ENCODE data around the gene SLK. TPM values are rescaled to one million over a fixed set of nuclear protein-coding genes. Genes with fewer than 3 reads are reported as not detected.

Gene SLK
- polyA plus RNA-seq, 1 of the 3 experiments (the other 2 are of a cell fraction), result 4.0 TPM

DNA sequence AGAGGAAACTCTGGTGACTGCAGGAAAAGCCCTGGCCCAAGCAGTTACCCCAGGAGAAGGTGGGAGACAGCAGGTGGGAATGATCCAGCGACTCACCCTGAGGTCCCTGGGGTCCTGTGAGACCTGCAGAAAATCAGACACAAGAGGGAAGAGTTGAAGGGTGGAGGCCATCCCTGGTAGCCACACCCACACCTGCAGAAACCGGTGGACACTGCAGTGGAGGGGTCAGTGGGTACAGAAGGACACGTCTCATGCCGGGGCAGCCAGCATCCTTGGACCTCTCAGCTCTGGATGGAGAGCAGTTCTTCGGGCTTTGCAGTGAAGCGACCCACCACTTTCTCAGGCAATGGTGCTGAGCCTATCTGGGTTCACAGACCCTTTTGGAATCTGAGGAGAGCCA is 79.7 kb downstream of the SLK start:
- DNase-seq, result no peak
- Histone ChIP-seq H3K4me2 (no peak overlapping the region), H3K9ac (no peak overlapping the region), H3K4me1 (ENCODE audit: control insufficient read depth in 1 of 2, insufficient read depth in 2 of 2, low read depth in 1 of 2, low read length in 1 of 2) (peaks cover 0 to 2% of the 10 kb centered on the region in 2 experiments; a peak in 1 of 4 replicates), H3K9me2 (no peaks in the 10 kb centered on the region), H2AFZ (ENCODE audit: low read depth) (no peak overlapping the region), H3F3A (replicated peaks; ENCODE audit: insufficient read depth) (no peaks in the 10 kb centered on the region), H4K20me1 (ENCODE audit: insufficient read depth) (no peaks in the 10 kb centered on the region), H3K79me2 (ENCODE audit: insufficient read depth) (no peaks in the 10 kb centered on the region), H3K36me3 (replicated peaks in 1 of 2; ENCODE audit: control insufficient read depth in 1 of 2, insufficient read depth in 2 of 2, low read length in 1 of 2) (no peaks in the 10 kb centered on the region), H3K4me3 (ENCODE audit: low read depth in 2 of 2, low read length in 1 of 2) (no peak overlapping the region), H3K27ac (ENCODE audit: low read depth in 2 of 2, low read length in 1 of 2) (no peak overlapping the region), H3K27me3 (ENCODE audit: insufficient read depth) (no peaks in the 10 kb centered on the region), H3K9me3 (no peaks in the 10 kb centered on the region)
- 90% methylated on average over 6 of the region's 6 CpGs for WGBS (ENCODE audit: low lambda C conversion rate)
- ChIA-PET CTCF (interaction anchor here (1.1 to 3.2 kb wide), 4 partner anchors 9 to 164 kb away, joined by 5 to 11 read pairs (median 10); partner anchors contain the start of gene SFR1), POLR2A (no interaction called here)
- TF ChIP-seq FOXJ3 (CRISPR knock-in tag; IDR thresholded peaks at IDR 0.05) (no peak), RXRA (IDR thresholded peaks at IDR 0.05; ENCODE audit: borderline replicate concordance, low read depth) (no peak), RFX5 (IDR thresholded peaks at IDR 0.05; ENCODE audit: low read length) (no peak), GATA2 (CRISPR knock-in tag; IDR thresholded peaks at IDR 0.05) (no peak), JUND (IDR thresholded peaks at IDR 0.05) (no peak), USF1 (IDR thresholded peaks at IDR 0.05; ENCODE audit: borderline replicate concordance, low read depth) (no peak), MEF2A (IDR thresholded peaks at IDR 0.05; ENCODE audit: borderline replicate concordance, low read depth) (no peak), PBX3 (IDR thresholded peaks at IDR 0.05) (no peak), REST (IDR thresholded peaks at IDR 0.05; ENCODE audit: low read depth, low read length) (no peak), EZH2phosphoT487 (IDR thresholded peaks at IDR 0.05; ENCODE audit: borderline replicate concordance, low read depth) (no peak), TAF1 (IDR thresholded peaks at IDR 0.05; ENCODE audit: borderline replicate concordance, low read depth, low read length) (no peak), TEAD4 (IDR thresholded peaks at IDR 0.05; ENCODE audit: borderline replicate concordance, insufficient read depth) (no peak), FOSL2 (IDR thresholded peaks at IDR 0.05; ENCODE audit: borderline replicate concordance, low read depth) (no peak), MXI1 (IDR thresholded peaks at IDR 0.05; ENCODE audit: low read depth, low read length) (no peak)
- TF ChIP-seq, protein P1, sequence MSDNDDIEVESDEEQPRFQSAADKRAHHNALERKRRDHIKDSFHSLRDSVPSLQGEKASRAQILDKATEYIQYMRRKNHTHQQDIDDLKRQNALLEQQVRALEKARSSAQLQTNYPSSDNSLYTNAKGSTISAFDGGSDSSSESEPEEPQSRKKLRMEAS (IDR thresholded peaks at IDR 0.05; ENCODE audit: low read depth), result no peak
